BJ (cell line): ENCODE measurements around the gene TMEM126A. TPM values are rescaled to one million over a fixed set of nuclear protein-coding genes. Genes with fewer than 3 reads are reported as not detected.
A peak's percentile ranks its signal among the peaks of the same experiment; 100 is the strongest.

ENCODE experiments used
- CTCF ChIA-PET: fragments of 350-600 bp; formaldehyde crosslinking; extraction: SDS; loops from one replicate; lab custom pipeline; 2021; ENCODE audit warnings: antibody characterized with exemption, inconsistent platforms; lab: Yijun Ruan, JAX
- POLR2A ChIA-PET: fragments of 300-600 bp; sonication (Branson Sonifier 250); formaldehyde crosslinking; extraction: SDS; loops from one replicate; lab custom pipeline; 2021; ENCODE audit warnings: antibody characterized with exemption; lab: Charles Lee
- DNase-seq: peaks from one replicate; pipeline ENCODE4 v3.0.0-alpha.2; 2011; ENCODE audit warnings: low read depth
- H3K27me3 ChIP-seq: 2 replicates; pipeline ENCODE4 v1.6.0; 2011; ENCODE audit warnings: low read length; ENCODE audit not compliant: control insufficient read depth, insufficient read depth
- H3K36me3 ChIP-seq: 2 replicates; pipeline ENCODE4 v1.5.1; 2011; ENCODE audit warnings: low read length; ENCODE audit not compliant: control insufficient read depth, insufficient read depth
- H3K4me3 ChIP-seq: 2 replicates; pipeline ENCODE4 v1.5.1; 2011; ENCODE audit warnings: low read depth, mild to moderate bottlenecking, control low read depth, low read length
- polyA plus RNA-seq: library from polyadenylated mRNA; depleted of rRNA; stranded (reverse); fragments of >200 nt; gene quantifications from 2 replicates; pipeline ENCODE4 v1.2.3, GENCODE V29; 2011
- TF ChIP-seq, protein P1 (sequence below): IDR thresholded peaks from 2 replicates; pipeline ENCODE4 v1.5.1; 2011; ENCODE audit warnings: low read depth, mild to moderate bottlenecking, control low read depth, inconsistent platforms, low read length, moderate library complexity; ENCODE audit not compliant: insufficient read depth

The TMEM126A gene
- polyA plus RNA-seq, 1 experiment, result 27.7 TPM

GRCh38 chr11:85679576-85679975, 31.8 kb downstream of the TMEM126A start:
- ChIA-PET CTCF (interaction anchor here (0.9 to 1.5 kb wide), 2 partner anchors 12 to 15 kb away, joined by 3 to 4 read pairs; partner anchors contain the start of gene CREBZF), POLR2A (interaction anchor here (0.6 kb wide), 1 partner anchor 246 kb away, joined by 3 read pairs; no protein-coding TSS in a partner anchor)
- no peaks in the 10 kb centered on the region for H3K36me3 ChIP-seq
- H3K4me3 ChIP-seq, result no peak overlapping the region
- no peak for DNase-seq
- TF ChIP-seq, protein P1, sequence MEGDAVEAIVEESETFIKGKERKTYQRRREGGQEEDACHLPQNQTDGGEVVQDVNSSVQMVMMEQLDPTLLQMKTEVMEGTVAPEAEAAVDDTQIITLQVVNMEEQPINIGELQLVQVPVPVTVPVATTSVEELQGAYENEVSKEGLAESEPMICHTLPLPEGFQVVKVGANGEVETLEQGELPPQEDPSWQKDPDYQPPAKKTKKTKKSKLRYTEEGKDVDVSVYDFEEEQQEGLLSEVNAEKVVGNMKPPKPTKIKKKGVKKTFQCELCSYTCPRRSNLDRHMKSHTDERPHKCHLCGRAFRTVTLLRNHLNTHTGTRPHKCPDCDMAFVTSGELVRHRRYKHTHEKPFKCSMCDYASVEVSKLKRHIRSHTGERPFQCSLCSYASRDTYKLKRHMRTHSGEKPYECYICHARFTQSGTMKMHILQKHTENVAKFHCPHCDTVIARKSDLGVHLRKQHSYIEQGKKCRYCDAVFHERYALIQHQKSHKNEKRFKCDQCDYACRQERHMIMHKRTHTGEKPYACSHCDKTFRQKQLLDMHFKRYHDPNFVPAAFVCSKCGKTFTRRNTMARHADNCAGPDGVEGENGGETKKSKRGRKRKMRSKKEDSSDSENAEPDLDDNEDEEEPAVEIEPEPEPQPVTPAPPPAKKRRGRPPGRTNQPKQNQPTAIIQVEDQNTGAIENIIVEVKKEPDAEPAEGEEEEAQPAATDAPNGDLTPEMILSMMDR, result no peak
- no peaks in the 10 kb centered on the region for H3K27me3 ChIP-seq

DNA sequence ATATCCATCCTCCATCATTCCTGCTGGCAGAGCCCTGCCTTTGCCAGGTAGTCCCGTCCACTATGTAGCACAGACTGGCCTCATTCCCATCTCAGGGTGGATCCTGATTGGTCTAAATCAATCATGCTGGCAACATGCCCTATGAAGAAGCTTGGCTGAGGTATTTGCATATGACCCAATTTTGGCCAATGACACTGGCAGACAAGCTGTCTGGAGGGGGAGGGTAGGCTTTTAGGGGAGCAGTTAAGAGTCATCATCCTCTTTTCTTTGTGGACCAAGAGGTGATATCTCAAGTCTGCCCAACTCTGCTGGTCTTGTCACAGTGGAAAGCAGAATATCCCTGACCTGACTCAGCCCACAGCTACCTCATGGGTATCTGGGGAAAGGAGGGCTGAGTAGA, 33.1 kb downstream of the TMEM126A start:
- no peak for DNase-seq
- H3K27me3 ChIP-seq, result no peaks in the 10 kb centered on the region
- TF ChIP-seq, protein P1, result no peak
- H3K4me3 ChIP-seq, result no peak overlapping the region
- no peaks in the 10 kb centered on the region for H3K36me3 ChIP-seq
- CTCF ChIA-PET, result interaction anchor here (1.6 to 1.8 kb wide), 2 partner anchors 15 to 31 kb away, joined by 3 to 4 read pairs; no protein-coding TSS in a partner anchor
- POLR2A ChIA-PET, result no interaction called here

- DNase-seq, result no peak
- Histone ChIP-seq H3K27me3 (no peaks in the 10 kb centered on the region), H3K4me3 (peak overlapping the region; percentile 54), H3K36me3 (no peaks in the 10 kb centered on the region)
- POLR2A ChIA-PET, result no interaction called here
- CTCF ChIA-PET, result interaction anchor here (1.6 to 2.1 kb wide), 2 partner anchors 13 to 172 kb away, joined by 3 to 5 read pairs; no protein-coding TSS in a partner anchor
- TF ChIP-seq, protein P1, result no peak
Observed at GRCh38 chr11:85682330-85683305, 34.9 kb downstream of the TMEM126A start.

GRCh38 chr11:85685125-85685819, 37.5 kb downstream of the TMEM126A start:
- no peak for DNase-seq
- Histone ChIP-seq H3K27me3 (no peaks in the 10 kb centered on the region), H3K36me3 (no peaks in the 10 kb centered on the region), H3K4me3 (peak overlapping the region; percentile 12)
- CTCF ChIA-PET, result interaction anchor here (1.3 to 1.8 kb wide), 4 partner anchors 12 to 170 kb away, joined by 3 to 6 read pairs (median 4); partner anchors contain the start of gene CCDC83
- POLR2A ChIA-PET, result interaction anchor here (0.6 kb wide), 1 partner anchor 94 kb away, joined by 3 read pairs; no protein-coding TSS in a partner anchor
- TF ChIP-seq, protein P1, result no peak
